NCI-H345 treated with DMSO at 0.1 percent for 48 hours (cell line): ENCODE results near the gene DCLK2.

Source experiments
- DNase-seq: peaks from one replicate; lab custom pipeline; 2025; ENCODE audit not compliant: unreplicated experiment; lab: John Stamatoyannopoulos, UW

The DCLK2 gene

GRCh38 chr4:150199056-150199455 lies 120.8 kb downstream of the DCLK2 start:
- DNase-seq: no peak

GRCh38 chr4:150205016-150205415 lies 126.8 kb downstream of the DCLK2 start:
- DNase-seq: no peak

GRCh38 chr4:150206265-150206664 lies 128.0 kb downstream of the DCLK2 start:
- DNase-seq: no peak

GRCh38 chr4:150206954-150207353 lies 128.7 kb downstream of the DCLK2 start:
- DNase-seq: no peak

DNA sequence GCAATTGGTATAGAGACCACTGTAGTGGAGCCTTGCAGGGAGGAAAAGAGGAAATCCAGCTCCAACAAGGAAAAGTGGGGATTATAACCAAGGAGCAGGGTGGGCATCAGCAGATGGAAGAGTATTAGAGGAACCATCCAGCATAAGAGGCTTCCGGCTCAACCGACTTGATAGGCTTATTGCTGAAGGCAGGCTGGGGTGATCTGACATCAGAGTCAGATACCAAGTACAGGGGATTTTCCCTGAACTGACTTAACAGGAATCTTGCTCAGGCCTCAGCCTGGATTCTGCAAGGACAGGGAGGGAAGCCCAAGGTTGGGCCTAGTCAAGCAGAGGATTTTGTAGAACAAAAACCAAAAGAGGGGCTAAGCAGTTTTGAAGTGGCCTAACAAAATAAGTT lies 129.6 kb downstream of the DCLK2 start:
- DNase-seq: no peak

GRCh38 chr4:150209140-150209829 lies 131.0 kb downstream of the DCLK2 start:
- DNase-seq: no peak

GRCh38 chr4:150211016-150211415 lies 132.8 kb downstream of the DCLK2 start:
- no peak for DNase-seq

- no peak for DNase-seq
These were observed 133.7 kb downstream of the DCLK2 start for GRCh38 chr4:150211799-150212445.

GRCh38 chr4:150212485-150212884 lies 134.2 kb downstream of the DCLK2 start:
- no peak for DNase-seq

GRCh38 chr4:150212927-150213326 lies 134.7 kb downstream of the DCLK2 start:
- DNase-seq: no peak

DNA sequence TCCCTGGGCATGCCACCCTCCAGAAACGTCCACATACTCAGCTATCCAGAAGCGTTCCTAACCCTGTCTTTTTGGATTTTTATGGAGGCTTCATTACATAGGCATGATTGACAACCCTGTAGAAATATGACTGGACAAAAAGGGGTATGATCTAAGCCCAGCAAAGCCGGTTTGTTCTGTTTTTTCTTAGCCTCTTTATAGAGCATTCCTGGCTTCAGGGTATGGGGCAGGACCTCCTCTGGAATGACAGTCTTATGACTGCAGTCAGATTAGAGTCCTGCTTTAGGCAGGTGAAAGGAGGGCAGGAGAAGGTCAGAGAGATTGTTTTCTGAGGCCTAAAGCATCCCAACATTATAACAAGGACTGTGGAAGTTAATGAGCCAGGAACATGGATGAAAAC lies 137.4 kb downstream of the DCLK2 start:
- DNase-seq: no peak

DNA sequence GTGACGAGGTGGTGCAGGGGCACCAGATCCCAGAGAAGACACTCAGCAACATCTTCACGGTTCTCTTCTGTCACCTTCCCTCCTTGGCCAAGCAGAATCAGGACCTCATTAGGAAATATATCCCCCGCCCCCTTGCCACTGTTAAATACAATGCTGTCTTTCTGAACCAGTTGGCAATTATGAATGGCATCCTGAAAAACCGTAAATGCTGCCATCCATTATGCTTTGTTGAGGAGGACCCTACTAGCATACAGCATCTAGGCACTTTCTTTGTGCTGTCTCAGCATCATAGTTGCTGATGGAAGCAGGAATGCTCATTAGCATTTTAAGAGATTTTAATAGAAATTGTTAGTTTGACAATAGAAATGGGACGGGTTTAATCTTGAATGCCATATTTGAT lies 138.5 kb downstream of the DCLK2 start:
- no peak for DNase-seq

- no peak for DNase-seq
These were observed 138.9 kb downstream of the DCLK2 start for GRCh38 chr4:150217192-150217591.

- no peak for DNase-seq
These were observed 139.6 kb downstream of the DCLK2 start for GRCh38 chr4:150217808-150218207.

- DNase-seq: no peak
These were observed 140.2 kb downstream of the DCLK2 start for GRCh38 chr4:150218447-150218846.

GRCh38 chr4:150219841-150220240 lies 141.6 kb downstream of the DCLK2 start:
- DNase-seq: no peak

GRCh38 chr4:150224896-150225591 lies 146.8 kb downstream of the DCLK2 start:
- no peak for DNase-seq

DNA sequence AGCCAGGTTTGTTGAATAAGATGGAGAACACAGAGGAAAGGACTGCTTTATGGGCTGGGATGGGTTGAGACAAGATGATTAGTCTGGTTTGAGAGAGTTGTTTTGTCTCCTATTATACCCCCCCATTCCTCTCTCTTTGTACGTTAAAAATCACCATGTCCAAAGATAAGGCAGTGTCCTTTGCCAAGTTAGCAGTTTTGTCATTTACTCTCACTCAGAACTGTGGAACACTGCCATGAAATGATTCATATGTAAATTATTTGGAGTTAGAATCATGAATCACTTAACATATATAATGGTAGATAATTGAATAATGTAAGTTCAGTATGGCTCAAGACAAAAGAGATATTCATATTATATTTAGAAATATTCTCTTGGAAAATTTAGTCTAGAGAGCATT lies 151.3 kb downstream of the DCLK2 start:
- DNase-seq: no peak

DNA sequence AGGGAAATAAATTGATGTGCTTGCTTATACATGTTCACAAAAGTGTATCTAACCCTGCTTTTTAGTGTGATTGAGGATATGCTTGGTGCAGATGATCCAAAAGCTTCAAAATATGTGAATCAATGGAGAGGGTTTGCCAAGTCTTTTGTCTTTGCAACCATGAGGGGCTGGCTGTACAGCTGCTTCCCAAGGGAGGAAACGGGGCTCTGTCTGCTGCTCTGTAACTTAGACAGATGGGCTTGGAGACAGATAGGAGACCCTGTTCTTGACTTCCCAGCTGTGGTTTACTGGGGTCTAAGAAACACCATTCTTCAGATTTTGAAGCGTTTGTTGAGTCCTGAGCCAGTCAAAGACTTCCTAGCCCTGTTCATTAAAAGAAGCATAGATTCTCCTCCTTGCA lies 152.3 kb downstream of the DCLK2 start:
- DNase-seq: no peak

GRCh38 chr4:150231107-150231770 lies 153.0 kb downstream of the DCLK2 start:
- no peak for DNase-seq

GRCh38 chr4:150232029-150232428 lies 153.8 kb downstream of the DCLK2 start:
- DNase-seq: no peak

DNA sequence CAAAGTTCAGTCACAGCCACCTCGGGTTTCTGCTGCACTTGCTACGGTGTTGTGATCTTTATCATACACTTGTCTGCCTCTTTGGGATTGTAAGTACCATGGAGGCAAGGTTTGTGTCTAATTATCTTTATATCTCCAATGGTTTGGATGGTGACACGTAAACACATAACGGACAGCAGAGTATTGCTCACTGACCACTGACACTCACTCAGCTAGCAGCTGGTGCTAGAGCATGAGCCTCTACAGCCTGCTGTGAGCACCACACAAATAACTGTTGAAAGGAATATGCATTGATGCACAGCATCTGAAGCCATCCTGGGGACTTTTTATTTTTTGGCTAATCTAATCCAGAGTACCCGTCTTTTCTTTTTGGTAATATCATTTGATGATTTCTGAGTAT lies 156.0 kb downstream of the DCLK2 start:
- DNase-seq: no peak
